ENCODE measurements around the gene ARID5A. TPM values are rescaled to one million over a fixed set of nuclear protein-coding genes. Genes with fewer than 3 reads are reported as not detected.
A peak's percentile ranks its signal among the peaks of the same experiment; 100 is the strongest.

Gene ARID5A
- total and polyA plus RNA-seq, 2 of the 13 experiments (the other 11 are each of a cell fraction or from before 2014, with no cell fraction given): 6.0 to 9.5 TPM

- TF ChIP-seq ZNF709 (CRISPR knock-in tag; IDR thresholded peaks at IDR 0.05) (no peak), SNAI1 (CRISPR knock-in tag; IDR thresholded peaks at IDR 0.05; ENCODE audit: borderline replicate concordance) (no peak), NFE2L2 (IDR thresholded peaks at IDR 0.05; ENCODE audit: low read length) (no peak), ZNF335 (CRISPR knock-in tag; IDR thresholded peaks at IDR 0.05) (0 out of 2 replicates have a peak, but pooled peaks have one; percentile 66), HES4 (CRISPR knock-in tag; IDR thresholded peaks at IDR 0.05; ENCODE audit: borderline replicate concordance) (no peak), SATB2 (CRISPR knock-in tag; IDR thresholded peaks at IDR 0.05) (no peak), ZNF329 (CRISPR knock-in tag; IDR thresholded peaks at IDR 0.05; ENCODE audit: low read depth) (no peak), ARNT (IDR thresholded peaks at IDR 0.05) (no peak), ZNF598 (CRISPR knock-in tag; IDR thresholded peaks at IDR 0.05; ENCODE audit: borderline replicate concordance) (no peak), PREB (CRISPR knock-in tag; IDR thresholded peaks at IDR 0.05) (no peak), DMTF1 (CRISPR knock-in tag; IDR thresholded peaks at IDR 0.05) (no peak), THAP9 (CRISPR knock-in tag; IDR thresholded peaks at IDR 0.05; ENCODE audit: borderline replicate concordance) (no peak), PHF21A (CRISPR knock-in tag; IDR thresholded peaks at IDR 0.05) (no peak), ZHX2 (IDR thresholded peaks at IDR 0.05; ENCODE audit: low read depth) (no peak), ZHX2 (CRISPR knock-in tag; IDR thresholded peaks at IDR 0.05; ENCODE audit: borderline replicate concordance) (no peak), HNF4G (IDR thresholded peaks at IDR 0.05; ENCODE audit: borderline replicate concordance, low read depth, low read length) (no peak), HNF4G (CRISPR knock-in tag; IDR thresholded peaks at IDR 0.05; ENCODE audit: borderline replicate concordance, low read depth) (peak; percentile 58; the same call in 1 of the 2 replicates)
Observed at GRCh38 chr2:96509114-96509846, 27.3 kb upstream of the ARID5A start (continued).
